Measurements from ENCODE around the gene RASAL1.
"Not testable (repeated sequence)": the region's sequence is repeated elsewhere in the genome, so short reads cannot be mapped to it uniquely, and the experiment has no call there.

RASAL1 gene

GRCh38 chr12:113161415-113162016 is 26.0 kb upstream of the RASAL1 start:
- DNase-seq (ENCODE audit: low read depth in 2 of 2) = no peak

GRCh38 chr12:113159937-113160336 is 24.4 kb upstream of the RASAL1 start:
- DNase-seq (ENCODE audit: low read depth in 2 of 2) = no peak

GRCh38 chr12:113158439-113159203 is 23.1 kb upstream of the RASAL1 start:
- DNase-seq (ENCODE audit: low read depth in 2 of 2) = no peak

GRCh38 chr12:113157218-113157859 is 21.8 kb upstream of the RASAL1 start:
- DNase-seq (ENCODE audit: low read depth in 2 of 2) = no peak

- DNase-seq (ENCODE audit: low read depth in 2 of 2) = no peak
Measured at GRCh38 chr12:113155646-113156045, 20.1 kb upstream of the RASAL1 start.

- no peak for DNase-seq (ENCODE audit: low read depth in 2 of 2)
Measured at GRCh38 chr12:113155060-113155459, 19.5 kb upstream of the RASAL1 start.

GRCh38 chr12:113154351-113154973 is 18.9 kb upstream of the RASAL1 start:
- DNase-seq (ENCODE audit: low read depth in 2 of 2) = no peak

- peak; percentile 15 to 19 for DNase-seq (ENCODE audit: low read depth in 2 of 2)
Measured at GRCh38 chr12:113152835-113153814, 17.6 kb upstream of the RASAL1 start.

- no peak for DNase-seq (ENCODE audit: low read depth in 2 of 2)
Measured at GRCh38 chr12:113152196-113152834, 16.8 kb upstream of the RASAL1 start.

GRCh38 chr12:113151655-113152054 is 16.1 kb upstream of the RASAL1 start:
- DNase-seq (ENCODE audit: low read depth in 2 of 2) = no peak

GRCh38 chr12:113149361-113150150 is 14.0 kb upstream of the RASAL1 start, which contains the start of gene CFAP73:
Gene CFAP73, plus strand, starts transcription at chr12:113149724. Its CDS starts 134 bp downstream, at chr12:113149858.
- DNase-seq (ENCODE audit: low read depth in 2 of 2) = no peak

GRCh38 chr12:113146999-113147398 is 11.4 kb upstream of the RASAL1 start:
- no peak for DNase-seq (ENCODE audit: low read depth in 2 of 2)

GRCh38 chr12:113145720-113146551 is 10.4 kb upstream of the RASAL1 start:
- no peak for DNase-seq (ENCODE audit: low read depth in 2 of 2)

GRCh38 chr12:113144806-113145205 is 9.2 kb upstream of the RASAL1 start:
- no peak for DNase-seq (ENCODE audit: low read depth in 2 of 2)

- no peak for DNase-seq (ENCODE audit: low read depth in 2 of 2)
Measured at GRCh38 chr12:113143959-113144358, 8.4 kb upstream of the RASAL1 start.

- DNase-seq (ENCODE audit: low read depth in 2 of 2) = no peak
Measured at GRCh38 chr12:113142886-113143332, 7.3 kb upstream of the RASAL1 start.

- DNase-seq (ENCODE audit: low read depth in 2 of 2) = no peak
Measured at GRCh38 chr12:113142173-113142885, 6.8 kb upstream of the RASAL1 start.

- not testable (repeated sequence) for DNase-seq (ENCODE audit: low read depth in 2 of 2)
Measured at GRCh38 chr12:113141716-113142115, 6.2 kb upstream of the RASAL1 start.
